T-helper 2 cell treated with Interferon-gamma antibody and Interleukin-4, amounts not matched to agents 100 ng/mL and 5 ng/mL, for 36 hours (primary cell): ENCODE results near the gene NMB. TPM values are rescaled to one million over a fixed set of nuclear protein-coding genes. Genes with fewer than 3 reads are reported as not detected.
"Not testable (repeated sequence)": the region's sequence is repeated elsewhere in the genome, so short reads cannot be mapped to it uniquely, and the experiment has no call there.

ENCODE experiments used
- intact Hi-C: fragments of 100-400 bp; cut with micrococcal nuclease; formaldehyde crosslinking; loops from one replicate; pipeline ENCODE4 v1.15.1; 2023
- total RNA-seq: library from RNA; stranded (reverse); gene quantifications from 2 replicates; pipeline ENCODE4 v1.2.3, GENCODE V29; 2022

The NMB gene
- 2.3 and 4.3 TPM in 2 replicates for total RNA-seq

DNA sequence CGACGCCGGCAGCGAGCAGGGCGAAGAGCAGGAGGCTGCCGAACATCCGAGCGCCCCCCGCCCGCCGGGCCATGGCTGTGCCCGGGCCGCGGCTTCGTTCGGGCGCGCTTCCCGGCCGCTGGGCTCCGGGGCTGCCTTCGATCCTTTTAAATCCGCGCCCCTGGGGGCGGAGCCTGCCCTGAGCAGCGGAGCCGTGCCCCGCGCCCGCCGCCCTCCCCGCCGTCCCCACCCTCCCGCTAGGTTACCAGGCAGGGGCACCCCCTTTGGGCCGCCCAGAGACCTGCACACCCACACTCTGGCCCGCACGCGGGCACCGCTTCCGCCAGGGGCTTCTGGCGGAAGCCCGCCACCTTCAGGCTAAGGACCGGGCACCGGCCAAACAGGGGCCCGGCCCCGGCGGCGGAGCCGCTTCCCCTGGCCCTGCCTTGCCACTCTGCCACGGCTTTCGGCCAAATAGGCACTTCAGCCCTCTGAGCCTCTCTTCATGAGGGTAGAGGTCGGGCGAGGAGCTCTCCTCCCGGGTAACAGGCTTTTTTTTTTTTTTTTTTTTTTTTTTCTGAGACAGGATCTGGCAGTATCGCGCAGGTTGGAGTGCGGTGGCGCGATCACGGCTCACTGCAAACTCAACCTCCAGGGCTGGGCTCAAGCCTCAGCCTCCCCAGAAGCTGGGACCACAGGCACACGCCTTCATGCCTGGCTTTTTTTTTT lies at the start of gene NMB:
NMB (minus strand) TSS at position 120 of the 708 bp plus-strand sequence; CDS start at position 73, 47 bp downstream.
- intact Hi-C loops: loop anchor here (1.0 to 5.0 kb wide), 4 partner anchors 58 to 104 kb away; partner anchors contain the start of genes SEC11A and ZNF592

DNA sequence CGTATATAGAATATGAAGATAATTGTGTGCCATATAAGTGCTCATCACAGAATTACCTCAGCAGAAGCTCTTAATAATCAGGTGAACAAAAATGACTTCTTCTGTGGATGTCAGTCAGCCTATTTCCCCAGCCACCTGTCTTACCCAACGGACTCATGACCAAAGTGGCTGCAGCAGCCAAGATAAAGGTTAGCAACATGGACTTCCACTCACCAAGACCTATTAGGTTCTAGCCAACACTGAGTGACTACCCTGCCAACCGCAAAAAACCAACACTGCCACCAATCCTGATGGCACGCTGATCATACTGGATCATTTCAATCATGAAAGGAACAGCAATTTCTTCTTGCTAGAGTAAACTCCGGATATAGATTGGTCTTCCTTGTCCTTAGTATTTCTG lies 45.8 kb upstream of the NMB start:
- intact Hi-C loops: no loop called here

GRCh38 chr15:84702961-84703482 lies 45.0 kb upstream of the NMB start:
- intact Hi-C loops: no loop called here

GRCh38 chr15:84699538-84700191 lies 41.7 kb upstream of the NMB start:
- intact Hi-C loops: no loop called here

- intact Hi-C loops: no loop called here
Observed at GRCh38 chr15:84697236-84697990, 39.4 kb upstream of the NMB start.

DNA sequence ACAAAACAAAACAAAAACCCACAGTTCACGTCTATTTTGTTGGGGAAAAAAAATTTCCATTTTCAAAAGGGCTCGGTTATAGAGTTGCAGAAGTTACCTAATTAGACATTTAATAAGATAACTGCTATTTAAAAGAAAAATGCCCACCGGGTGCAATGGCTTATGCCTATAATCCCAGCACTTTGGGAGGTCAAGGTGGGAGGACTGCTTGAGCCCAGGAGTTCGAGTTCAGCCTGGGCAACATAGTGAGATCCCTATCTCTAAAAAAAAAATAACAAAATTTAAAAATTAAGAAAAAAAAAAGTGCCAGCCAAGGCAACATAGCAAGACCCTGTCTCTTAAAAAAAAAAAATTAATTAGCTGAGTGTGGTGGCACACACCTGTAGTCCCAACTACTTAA lies 38.8 kb upstream of the NMB start:
- intact Hi-C loops: no loop called here

DNA sequence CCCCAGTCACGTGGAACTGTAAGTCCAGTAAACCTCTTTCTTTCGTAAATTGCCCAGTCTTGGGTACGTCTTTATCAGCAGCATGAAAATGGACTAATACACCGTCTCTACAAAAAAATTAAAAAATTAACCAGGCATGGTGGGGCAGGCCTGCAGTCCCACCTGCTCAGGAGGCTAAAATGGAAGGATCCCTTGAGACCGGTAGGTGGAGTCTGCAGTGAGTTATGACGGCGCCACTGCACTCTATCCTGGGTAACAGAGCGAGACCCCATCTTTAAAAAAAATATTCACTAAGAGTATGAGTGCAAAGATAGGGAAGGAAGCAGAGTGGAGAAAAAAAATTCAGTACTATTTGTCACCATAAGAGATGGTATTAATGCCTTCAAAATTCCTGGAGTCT lies 32.3 kb upstream of the NMB start:
- intact Hi-C loops: no loop called here

- intact Hi-C loops: no loop called here
Observed at GRCh38 chr15:84689858-84690257, 31.9 kb upstream of the NMB start.

DNA sequence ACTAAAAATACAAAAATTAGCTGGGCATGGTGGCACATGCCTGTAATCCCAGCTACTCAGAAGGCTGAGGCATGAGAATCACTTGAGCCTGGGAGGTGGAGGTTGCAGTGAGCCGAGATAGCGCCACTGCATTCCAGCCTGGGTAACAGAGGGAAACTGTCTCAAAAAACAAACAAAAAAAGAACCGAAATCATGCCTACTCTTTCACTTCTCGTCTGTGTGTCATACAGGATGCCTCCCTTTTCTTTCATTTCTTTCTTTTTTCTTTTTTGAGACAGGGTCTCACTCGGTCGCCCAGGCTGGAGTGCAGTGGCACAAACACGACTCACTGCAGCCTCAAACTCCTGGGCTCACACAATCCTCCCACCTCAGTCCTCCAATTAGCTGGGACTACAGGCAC lies 28.4 kb upstream of the NMB start:
- intact Hi-C loops: not testable (repeated sequence)

- intact Hi-C loops: no loop called here
Observed at GRCh38 chr15:84685304-84685703, 27.3 kb upstream of the NMB start.

DNA sequence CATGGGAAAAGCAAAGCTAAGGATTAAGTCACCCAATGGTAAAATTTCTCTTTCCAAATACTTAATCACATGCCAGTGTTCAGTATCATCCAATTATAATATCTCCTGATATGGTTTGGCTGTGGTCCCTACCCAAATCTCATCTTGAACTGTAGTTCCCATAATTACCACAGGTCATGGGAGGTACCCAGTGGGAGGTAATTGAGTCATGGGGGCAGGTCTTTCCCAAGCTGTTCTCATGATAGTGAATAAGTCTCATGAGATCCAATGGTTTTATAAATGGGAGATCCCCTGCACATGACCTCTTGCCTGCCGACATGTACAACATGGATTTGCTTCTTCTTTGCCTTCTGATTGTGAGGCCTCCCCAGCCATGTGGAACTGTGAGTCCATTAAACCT lies 26.1 kb upstream of the NMB start:
- intact Hi-C loops: no loop called here

- intact Hi-C loops: no loop called here
Observed at GRCh38 chr15:84681831-84682230, 23.8 kb upstream of the NMB start.

- intact Hi-C loops: no loop called here
Observed at GRCh38 chr15:84671211-84671610, 13.2 kb upstream of the NMB start.

- intact Hi-C loops: no loop called here
Observed at GRCh38 chr15:84669726-84670125, 11.7 kb upstream of the NMB start.

GRCh38 chr15:84668221-84668982 lies 10.4 kb upstream of the NMB start:
- intact Hi-C loops: no loop called here

DNA sequence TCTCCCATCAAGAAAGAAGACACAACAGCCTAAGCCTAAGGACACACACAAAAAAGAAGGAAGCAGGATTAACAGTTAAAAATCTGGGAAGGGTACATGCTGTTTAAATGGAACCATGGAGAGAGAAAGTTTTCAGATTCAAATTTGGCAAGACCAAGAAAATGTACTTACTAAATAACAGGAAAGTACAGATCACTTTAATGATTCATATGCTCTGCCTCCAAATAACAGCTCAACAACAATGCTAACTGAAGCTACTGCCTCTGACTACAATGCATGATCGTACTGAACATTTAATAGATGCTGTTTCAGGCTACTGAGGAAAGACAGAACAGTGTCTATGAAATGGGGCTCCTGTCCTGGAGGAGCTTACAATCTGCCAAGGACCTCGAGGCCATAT lies 8.4 kb upstream of the NMB start:
- intact Hi-C loops: no loop called here

DNA sequence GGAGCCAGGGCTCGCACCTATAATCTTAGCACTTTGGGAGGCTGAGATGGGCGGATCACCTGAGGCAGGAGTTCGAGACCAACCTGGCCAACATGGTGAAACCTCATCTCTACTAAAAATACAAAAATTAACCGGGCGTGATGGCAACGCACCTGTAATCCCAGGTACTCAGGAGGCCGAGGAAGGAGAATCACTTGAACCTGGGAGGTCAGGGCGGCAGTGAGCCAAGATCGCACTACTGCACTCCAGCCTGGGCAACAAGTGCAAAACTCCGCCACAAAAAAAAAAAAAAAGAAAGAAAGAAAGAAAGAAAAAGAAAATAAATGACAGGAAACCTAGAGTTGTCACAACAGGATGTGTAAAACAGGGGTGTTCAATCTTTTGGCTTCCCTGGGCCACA lies 3.0 kb upstream of the NMB start:
- intact Hi-C loops: no loop called here

DNA sequence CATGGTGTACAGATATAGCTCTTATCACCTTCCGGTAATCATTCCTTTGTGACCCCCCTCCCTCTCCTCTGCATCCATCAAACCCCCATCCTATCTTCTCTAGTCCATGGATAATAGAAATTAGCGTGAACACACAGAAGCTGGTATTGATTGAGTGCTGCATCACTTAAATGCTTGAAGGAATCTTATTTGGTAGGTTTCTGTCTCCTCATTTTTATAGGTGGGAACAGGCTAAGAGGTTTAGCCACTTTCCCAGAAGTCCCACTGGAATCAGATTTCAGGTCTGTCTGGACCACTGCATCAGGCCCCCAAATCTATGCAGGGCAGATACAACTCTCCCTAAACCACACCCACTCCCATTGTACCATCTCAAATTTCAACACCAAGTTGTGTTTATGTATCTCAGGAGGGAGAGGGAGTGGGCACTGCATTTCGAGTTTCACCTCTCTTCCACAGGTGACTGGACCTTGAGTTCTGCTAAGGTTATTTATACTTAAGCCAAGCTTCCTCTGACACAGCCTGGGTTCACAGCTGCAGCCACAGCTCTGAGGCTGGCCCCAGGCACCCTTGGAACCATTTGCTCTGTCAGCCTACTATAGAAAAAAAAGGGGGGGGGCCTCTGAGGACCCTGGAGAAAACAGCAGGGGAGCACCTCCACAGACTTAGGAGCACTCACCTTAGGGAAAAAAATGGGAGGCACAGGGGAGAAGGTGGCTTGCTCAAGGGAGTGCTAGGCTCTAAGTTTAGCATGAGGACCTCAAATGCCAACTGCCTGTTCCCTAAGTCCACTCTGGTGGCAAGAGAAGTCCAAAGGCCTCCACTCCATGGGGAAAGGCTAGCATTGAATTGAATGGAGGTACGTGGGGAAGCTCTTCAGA lies 2.1 kb upstream of the NMB start:
- intact Hi-C loops: loop anchor here (5.0 kb wide), 1 partner anchor 102 kb away; no protein-coding TSS in a partner anchor

DNA sequence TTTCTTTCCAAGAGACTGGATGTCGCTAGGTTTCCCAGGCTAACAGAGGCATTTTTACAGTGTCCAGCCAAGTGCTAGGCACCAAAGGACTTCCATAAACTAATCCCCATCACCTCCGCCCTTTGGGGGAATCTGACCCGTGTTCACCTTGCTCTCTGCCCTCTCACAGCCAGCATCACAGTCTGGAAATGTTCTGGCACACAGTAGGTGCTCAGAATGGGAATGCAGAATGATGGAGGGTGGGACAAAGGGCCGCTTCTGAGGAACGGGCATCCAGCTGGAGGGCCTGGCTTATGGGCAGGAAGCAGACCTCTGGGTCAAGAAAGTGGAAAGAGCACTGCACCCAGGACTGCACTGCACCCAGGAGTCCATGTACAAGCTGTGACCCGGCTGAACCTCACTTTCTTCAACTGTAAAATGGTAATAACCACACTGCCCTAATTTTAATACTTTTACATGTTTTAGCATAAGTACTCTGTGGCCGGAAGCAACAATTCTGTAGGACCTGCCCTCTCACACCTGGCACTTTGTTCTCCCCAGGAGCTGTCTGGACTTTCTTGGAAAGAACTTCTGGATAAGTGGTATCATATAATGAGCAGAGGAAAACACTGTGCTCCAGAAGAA lies 901 bp upstream of the NMB start:
- intact Hi-C loops: loop anchor here (1.0 to 5.0 kb wide), 4 partner anchors 57 to 103 kb away; partner anchors contain the start of genes SEC11A and ZNF592

GRCh38 chr15:84657748-84658079 lies 285 bp downstream of the NMB start:
- intact Hi-C loops: loop anchor here (1.0 to 5.0 kb wide), 4 partner anchors 57 to 105 kb away; partner anchors contain the start of genes SEC11A and ZNF592
